ENCODE results near the gene ZAP70.
A peak's percentile ranks its signal among the peaks of the same experiment; 100 is the strongest.
"Not testable (repeated sequence)": the region's sequence is repeated elsewhere in the genome, so short reads cannot be mapped to it uniquely, and the experiment has no call there.

The ZAP70 gene

DNA sequence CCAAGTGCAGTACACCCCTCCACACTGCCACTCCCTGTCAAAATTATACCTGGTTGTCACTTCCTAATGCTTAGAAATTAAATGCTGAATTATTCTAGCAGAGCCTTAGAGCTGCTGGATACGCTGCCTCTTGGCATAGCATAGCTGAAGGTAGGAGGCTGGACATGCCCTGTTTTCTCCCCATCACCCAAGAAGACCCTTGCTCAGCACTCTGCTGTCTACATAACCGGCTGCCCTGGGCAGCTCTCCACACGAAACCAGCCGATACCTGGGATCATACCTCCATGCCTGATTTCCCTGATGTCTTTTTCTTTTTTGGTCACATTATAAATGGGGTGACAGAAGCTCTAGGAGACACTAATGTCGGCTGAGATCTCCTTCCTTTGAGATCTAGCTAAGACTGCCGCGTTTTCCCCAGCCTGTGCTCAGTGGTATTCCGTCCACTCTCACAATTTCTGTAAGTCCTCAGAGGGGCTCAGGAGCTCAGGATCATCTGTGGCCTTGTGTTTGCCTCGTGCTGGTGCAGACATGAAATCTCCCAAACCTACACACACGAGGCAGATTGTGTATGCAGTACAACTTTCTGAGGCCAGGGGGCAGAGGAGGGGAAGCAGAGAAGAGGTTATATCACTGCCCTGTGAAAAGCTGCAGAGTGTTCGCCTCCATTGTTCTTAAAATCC is 13.5 kb upstream of the ZAP70 start:
- DNase-seq = peak; percentile 57

DNA sequence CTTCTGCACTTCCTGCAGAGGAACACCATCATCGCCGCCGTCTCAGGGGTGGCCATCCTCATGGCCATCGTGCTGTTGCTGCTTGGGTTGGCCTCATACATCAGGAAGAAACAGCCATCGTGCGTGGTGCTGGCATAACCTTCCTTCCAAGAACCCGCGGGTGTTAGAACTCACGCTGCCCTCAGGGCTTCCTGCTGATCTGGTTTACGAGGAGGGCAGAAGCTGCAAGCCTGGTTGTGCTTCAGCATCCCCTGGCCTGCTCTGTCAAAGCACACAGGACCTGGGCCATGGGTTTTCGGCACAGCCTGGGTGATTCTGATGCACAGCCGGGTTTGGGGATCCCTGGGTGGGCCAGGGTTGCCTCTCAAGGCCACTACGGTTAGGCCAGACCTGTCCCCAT is 12.2 kb upstream of the ZAP70 start:
- DNase-seq = no peak

DNA sequence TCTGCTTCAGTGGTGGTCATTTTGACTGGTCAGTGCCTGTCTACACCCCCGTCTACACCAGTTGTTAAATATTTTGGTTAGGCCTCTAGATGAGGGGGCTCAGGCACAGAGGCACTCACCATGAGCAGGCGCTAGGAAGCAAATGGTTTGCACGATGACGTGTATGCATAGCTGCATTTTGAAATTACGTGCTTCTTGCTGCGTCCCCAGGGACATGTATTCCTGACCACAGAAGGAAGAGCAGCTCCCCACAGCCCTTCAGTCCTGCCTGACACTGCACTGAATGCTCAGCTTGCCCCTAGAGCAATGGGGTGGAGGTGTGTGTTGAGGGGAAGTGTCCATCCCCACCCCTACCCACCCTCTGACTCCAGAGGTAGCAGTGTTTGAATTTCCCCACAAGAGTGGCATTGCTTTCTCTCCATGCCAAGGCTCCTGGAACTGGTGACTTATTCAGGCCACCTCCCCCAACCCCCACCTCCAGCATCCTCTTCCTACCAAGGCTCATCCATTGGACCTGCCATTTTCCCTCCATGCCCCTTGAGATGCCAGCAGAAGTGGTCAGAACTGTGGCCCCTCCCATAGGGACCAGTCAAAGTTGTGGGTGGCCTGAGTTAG is 11.4 kb upstream of the ZAP70 start:
- no peak for DNase-seq

DNA sequence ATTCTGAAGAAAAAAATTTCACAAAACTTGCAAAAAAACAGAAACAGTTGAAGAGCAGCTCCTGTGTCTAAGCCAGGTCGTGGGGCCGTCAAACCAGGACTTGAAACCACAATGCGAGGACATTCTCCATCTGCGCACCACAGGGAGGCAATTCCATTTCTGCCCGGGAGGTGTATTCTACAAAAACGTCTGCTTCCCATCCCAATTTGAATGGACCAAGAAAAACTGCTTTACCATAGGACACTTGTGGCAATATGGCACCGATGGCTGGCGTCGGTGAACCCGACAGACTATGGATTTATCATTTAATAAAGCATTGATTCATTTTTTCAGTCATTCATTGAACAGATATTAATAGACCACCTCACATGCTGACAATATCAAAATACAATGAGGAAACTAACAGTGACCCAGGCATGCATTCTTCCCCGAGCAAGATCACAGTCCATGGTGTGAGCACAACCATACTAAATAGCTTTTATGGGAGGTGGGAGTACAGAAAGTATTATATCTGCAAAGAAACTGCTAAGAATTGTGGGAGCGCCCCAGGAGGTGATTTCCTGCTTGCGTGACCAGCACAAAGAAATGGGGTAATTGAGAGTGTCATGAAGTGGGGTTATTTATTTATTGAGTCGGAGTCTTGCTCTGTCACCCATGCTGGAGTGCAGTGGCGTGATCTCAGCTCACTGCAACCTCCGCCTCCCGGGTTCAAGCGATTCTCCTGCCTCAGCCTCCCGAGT is 10.5 kb upstream of the ZAP70 start:
- no peak for DNase-seq

DNA sequence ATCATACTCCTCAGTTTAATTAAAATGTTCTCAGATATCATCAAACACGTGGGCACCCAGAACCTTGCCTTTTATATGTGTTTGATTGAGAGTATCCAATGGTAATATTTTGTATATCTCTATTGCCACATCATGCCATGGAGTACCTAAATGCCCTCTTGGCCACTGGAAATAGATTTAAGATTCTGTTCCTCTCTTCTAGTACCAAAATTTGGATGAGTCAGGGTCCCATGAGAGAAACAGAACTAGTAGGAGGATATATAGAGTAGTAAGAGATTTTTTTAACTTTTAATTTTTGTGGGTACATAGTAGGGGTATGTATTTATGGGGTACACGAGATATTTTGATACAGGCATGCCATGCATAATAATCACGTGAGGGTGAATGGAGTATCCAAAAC is 9.6 kb upstream of the ZAP70 start:
- no peak for DNase-seq

DNA sequence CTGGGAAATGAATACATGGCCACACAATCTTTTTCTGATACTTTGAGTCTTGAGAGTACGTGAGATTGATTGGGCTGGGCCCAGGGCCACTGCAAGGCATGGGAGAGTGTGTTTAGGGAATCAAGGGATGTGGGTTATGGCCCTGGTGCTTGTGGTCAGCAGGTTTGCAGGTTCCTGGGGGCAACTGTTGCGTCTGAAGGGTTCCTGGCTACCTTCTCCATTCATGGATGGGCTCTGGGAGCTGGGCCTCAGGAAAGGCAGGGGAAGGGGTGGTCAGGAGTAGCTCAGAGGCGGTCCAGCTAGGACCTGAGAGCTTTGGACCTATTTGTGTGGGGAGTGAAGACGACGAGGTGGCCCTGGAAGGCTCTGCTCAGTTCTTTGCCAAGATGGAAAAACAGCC is 8.4 kb upstream of the ZAP70 start:
- DNase-seq = no peak

DNA sequence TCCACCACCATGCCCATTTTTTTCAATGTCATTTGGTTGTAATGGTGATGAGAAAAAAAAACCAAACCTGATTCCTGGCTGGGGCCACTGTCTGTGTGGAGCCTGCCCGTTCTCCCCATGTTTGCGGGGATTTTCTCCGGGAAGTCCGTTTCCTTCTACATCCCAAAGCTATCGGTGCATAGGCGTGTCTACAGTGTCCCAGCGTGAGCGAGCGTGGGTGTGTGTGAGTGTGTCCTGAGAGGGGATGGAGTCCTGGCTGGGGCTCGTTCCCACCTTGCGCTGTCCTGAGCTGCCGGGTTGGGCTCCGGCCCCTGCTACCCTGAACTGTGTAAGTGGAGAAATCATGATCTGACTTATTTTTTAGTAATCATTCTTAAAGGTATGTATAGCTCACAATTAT is 7.3 kb upstream of the ZAP70 start:
- no peak for DNase-seq

DNA sequence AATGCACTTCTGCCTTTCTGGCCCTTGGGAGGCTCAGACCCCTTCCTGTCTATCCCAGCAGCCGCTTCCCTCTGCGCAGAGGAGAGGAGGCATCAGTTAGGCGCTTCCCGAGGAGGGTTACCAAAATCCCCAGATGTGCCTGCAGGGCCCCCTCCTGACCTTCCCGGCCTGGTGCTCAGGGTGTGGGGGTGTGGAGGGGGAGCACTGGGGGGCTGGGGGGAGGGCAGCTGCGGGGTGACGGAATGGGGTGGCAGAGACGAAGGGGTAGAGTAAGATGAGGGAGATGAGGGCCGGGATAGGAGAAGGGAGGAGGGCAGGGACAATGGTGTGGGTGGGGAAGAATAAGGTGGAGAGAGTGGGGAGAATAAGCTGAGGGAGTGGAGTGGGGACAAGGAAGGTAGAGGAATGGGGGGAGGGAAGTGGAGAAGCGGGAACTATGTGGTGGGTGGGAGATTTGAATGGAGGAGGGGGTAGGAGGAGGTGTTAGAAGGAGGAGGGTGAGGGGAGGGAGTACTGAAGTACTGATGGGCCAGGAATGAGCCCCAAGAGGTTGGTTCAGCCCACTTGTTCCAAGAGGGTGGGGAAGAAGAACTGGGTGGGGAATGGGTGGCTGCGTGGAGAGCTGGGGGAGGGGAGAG is 6.5 kb upstream of the ZAP70 start:
- DNase-seq = no peak

DNA sequence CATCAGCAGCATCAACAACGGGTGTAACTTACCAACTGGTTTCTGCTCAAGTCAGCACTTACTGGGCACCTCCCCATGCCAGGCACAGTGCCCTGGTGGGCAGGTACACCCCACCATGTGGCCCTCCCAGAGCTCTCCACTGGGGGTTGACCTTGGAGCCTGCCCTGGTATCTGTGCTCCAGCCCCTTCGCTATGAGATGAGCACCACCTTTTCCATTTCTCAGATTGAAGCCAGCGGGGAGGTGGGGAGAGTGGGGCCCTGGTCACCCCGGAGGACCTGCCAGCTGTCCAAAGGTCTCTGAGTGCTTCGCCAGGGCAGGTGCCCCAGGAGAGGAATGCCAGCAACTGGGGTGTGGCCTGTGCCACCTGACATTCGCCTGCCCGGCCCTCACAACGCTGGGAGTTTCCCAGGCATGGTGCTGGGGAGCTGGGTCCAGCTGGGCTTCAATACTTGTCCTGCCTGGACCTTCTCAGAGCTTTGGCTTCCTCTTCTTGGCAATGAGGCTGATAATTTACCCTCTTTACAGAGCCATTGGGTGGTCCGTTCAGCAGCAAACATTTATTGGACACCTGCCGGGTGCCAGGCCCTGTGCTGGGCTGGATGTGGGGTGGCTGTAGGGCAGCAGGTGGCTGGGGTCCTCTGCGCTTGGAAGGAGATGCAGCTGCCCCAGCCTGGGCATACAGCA is 5.9 kb upstream of the ZAP70 start:
- no peak for DNase-seq

DNA sequence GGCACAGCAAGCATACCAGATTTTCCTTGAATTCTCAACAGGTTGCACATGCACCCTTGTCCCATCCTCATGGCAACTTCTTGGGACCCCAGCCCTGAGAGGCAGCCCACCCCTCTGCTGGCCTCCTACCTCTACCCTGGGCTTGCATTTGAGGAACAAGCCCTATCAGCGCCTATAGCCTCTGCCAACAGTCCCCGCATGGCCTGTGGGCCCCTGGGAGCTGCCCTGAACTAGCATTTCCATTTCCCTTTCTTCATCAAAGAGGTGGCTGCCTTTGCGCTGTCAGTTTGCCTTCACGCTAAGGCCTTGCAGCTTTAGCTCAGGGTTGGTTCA is 5.4 kb upstream of the ZAP70 start:
- no peak for DNase-seq

DNA sequence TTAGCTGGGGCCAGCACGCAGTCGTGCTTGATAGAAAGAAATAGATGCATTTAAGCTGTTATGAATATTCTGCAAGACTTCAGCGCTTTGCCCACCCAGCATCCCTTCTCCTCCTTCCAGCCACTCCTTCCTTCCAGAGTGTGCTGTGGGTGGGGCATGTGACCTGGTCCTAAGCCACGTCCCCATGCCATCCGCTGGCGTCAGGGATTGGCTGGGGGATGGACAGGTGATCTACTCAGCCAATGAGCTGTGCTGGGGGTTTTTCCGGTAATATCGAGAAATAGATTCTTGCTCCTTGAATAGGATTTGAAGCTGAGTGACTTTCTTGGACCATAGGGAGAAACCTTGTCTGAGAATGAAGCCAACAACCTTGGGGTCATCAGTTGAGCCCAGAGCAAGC is 4.8 kb upstream of the ZAP70 start:
- no peak for DNase-seq

DNA sequence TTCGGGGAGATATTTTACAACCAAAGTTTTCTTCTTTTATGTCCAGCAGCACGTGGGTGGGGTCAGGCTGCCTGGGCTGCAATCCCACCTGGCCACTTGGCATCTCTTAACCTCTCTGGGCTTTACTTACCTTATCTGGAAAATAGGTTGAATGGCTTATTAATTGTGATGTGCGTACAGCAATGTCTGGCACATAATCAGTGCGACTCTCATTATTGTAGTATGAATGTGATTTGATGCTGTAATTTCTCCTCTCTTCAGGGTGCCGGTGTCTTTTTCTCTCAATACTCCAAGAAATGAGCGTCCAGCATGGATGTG is 2.0 kb upstream of the ZAP70 start:
- no peak for DNase-seq

DNA sequence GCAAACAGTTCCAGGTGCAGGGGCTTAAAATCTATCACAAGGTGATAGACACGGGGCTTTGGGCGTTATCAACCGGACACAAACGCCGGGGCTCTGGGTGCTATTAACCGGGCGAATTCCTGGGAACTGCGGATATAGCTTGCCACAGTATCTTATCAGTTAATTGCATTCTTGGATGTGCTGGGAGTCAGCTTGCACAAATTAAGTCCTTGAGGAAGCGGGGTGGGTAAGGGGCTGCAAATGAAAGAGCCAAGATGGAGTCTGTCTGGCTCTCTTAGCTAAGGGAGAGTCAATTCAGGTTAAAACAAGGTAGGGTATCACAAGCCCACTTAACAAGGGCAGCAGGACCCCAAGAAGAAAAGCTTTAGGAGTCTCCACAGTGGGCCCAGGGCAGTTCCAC is 1.2 kb upstream of the ZAP70 start:
- not testable (repeated sequence) for DNase-seq

DNA sequence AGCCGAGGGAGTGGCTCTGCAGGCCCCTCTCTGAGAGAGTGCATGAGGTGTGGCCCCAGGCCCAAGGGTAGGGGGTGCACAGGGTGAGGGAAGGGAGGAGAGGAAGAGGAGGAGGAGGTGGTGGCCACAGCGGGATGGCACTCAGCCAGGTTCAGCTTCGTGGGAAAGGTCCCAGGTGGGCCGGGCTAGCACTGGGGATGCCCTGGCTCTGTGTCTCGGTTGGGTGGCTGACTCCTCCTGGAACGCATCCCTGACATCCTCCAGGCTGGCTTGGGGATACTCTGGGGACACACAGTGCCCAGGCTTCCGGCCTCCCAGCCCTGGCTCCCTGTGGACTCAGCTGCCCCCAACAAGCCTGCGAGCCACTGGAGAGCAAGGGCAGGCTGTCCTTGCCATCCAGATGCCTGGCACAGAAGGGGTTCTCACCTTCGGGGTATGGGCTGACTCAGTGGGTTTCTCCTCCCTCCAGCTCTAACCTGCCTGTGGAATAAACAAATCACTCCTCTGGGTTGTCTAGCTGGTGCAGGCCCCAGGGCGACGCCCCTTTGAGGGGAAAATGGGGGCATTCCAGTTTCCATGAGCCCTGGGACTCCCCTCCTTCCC is 582 bp upstream of the ZAP70 start:
- no peak for DNase-seq

DNA sequence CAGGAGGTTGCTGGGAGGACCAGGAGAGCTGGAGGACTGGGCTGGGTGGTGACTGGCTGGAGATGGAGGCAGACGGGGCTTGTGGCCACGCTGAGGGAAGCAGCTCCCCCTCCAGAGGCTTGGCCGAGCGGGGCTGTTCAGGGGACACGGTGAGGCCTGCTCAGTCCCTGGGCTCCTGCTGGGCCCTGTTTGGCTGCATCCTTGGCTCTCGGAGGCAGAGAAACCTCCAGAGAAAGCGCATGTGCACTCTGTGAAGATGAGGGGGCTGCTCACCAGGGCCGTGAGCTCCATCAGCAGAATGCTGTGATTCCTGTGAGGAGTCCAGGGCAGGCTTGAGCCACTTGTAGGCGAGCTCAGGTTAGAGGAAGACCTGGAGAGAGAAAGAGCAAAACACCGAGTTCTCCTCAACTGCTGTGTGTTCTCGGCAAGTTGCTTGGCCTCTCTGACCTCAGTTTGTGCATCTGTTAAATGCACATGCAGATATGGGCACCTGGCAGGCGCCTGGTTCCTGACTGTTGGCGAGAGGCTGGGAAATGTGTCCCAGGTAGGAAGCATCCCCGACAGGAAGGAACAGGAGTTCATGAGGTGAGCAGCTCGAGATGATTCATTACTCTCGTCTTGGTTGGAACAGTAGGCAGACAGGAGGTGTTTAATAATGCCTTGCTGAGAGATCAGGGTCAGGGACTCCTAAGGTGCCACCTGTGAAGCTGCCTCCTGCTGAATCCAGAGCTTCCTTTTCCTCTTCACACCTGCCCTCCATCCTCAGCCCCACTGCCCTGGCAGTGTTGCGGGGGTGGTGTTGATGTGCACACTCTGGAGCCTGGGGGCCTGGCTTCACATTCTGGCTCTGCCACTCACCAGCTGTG is 941 bp downstream of the ZAP70 start:
- no peak for DNase-seq

DNA sequence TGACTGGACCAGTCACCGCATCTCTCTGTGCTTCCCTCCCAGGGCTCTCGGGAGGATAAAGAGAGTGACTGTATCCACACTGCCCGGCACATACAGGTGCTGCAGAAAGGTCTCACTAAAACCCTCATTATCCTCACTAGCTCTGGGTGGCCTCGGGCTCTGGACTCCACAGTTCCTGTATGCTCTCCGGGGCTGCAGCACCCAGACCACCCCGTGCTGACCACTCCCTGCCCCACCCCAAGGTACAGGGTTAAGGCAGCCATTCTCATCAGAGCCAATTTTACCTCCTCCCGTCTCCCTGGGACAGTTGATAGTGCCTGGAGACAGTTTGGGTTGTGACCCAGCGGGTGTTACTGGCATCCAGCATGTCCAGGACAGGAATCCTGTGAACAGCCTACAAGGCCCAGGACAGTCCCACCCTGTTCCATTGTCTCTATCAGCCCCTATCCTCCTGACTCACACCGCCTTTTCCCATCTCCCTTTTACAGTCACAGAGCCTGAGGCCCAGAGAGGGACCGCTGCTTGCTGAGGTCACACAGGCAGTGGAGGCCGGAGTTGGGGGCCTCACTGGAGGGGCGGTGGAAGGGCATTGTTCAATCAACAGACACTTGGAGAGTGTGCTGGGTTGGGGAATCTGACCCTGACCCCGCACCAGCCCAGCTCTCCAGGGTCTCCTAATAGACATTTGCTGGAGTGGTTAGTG is 1.7 kb downstream of the ZAP70 start:
- no peak for DNase-seq

DNA sequence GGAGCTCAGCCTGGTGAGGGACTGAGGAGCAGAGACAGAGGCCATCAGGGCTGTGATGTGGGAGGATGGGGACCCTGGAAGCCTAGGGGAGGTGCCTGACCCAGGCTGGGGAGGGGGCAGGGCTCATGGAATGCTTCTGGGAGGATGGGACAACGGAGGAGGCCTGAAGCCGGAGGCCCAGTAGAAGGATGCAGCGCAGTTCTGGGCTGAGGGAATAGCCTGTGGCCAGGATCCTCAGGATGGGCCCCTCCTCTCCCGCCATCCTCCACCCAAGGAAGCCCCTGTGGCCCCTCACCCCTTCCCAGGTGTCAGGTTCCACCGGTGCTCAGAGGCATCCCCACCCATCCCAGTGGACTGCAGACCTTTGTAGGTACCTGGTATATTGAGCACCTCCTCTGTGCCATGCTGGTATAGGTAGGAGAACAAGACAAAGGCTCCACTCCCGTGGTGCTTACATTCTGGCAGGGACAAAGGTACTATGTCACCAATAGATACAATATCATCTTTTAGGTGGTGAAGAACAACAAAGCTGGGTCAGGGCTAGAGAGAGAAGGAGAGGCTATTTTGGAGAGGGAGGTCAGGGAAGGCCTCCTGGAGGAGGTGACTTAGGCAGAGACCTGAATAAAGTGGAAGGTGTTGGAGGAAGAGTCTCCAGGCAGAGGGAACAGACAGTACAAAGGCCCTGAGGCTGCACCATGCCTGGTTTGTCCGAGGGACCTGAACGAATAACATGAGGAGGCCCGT is 2.7 kb downstream of the ZAP70 start:
- no peak for DNase-seq

DNA sequence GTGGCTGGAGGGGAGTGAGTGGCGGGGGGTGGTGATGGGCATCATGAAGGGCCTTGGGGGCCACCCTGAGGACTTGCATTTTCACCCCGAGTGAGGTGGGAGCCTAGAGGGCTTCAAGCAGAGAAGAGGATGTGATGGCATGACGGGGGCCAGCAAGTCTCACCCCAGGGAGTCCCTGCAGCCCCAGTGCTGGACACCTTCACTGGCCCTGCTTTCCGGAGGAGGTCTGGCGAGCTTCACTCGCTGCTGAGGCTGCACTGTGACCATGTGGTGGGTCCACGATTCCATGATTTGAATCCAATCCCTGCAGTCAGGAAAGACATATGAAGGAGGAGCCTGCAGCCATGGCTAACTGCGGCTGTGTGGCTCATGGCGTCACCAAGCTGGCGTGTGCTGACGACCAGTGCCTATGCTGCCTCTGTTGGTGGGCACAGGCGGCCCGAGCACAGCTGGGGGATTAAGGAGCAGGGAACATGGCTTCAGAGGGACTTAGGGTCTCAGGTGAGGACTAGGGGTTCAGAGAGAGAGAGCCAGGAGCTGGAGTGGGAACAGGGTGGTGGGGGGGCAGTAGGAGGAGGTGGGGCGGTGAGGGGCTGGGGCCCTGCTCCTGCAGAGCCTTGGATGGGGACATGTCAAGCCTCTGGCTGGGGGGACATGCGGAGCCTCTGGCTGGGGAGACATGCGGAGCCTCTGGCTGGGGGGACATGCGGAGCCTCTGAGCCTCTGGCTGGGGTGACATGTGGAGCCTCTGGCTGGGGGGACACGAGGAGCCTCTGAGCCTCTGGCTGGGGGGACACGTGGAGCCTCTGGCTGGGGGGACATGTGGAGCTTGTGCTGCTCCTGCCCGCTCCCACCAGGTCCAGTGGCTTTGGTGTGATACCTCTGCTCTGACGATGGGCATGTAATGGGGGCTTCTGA is 3.6 kb downstream of the ZAP70 start:
- DNase-seq = no peak

DNA sequence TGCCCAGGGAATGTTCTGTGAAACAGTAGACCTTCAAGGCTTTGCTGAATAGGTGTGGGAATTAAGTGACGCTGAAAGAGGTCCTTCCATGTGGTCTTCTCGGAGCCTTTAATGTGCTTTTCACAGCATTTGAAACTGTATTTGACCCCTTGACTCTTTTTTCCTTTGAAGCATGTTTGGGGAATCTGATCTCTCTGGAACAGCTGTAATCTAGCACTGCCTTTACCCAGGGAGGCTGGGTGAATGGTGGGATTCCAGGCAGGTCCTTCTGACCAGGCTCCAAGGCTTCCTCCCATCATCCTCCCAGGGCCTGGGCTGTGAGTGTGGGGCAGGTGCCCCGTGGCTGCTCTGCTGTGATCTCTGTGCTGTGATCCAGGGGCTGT is 4.2 kb downstream of the ZAP70 start:
- DNase-seq = no peak
